Measurements from ENCODE around the gene DOCK1.

The DOCK1 gene

DNA sequence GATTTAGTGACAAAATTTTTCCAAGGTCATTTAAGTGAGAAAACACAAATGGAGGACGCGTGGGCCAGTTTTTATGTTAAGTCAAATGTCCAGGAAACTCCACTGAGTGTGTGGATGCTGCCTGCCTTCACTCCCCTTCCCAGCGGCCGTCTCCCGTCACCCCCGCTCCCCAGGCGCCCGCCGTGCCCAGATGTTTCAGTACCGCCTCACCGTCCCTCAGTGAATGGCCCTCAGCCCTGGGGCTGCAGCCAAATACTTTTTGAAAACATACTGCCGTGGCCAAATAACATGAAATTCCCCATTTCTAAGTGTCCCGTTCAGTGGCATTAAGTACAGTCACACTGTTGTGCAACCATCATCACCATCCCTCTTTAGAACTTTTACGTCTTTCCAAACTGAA, 159.2 kb downstream of the DOCK1 start:
- Histone ChIP-seq H3K27ac (no peak overlapping the region), H3K4me3 (IDR thresholded peaks at IDR 0.05; ENCODE audit: insufficient read depth, low read depth, low read length) (no peak overlapping the region), H3K4me1 (ENCODE audit: low read depth, poor library complexity, severe bottlenecking) (no peaks in the 10 kb centered on the region), H2AFZ (ENCODE audit: low read depth) (no peak overlapping the region), H3K4me2 (no peak overlapping the region), H3K27me3 (ENCODE audit: insufficient read depth, low read depth) (no peaks in the 10 kb centered on the region), H4K20me1 (ENCODE audit: insufficient read depth) (no peaks in the 10 kb centered on the region), H3K9ac (no peak overlapping the region), H3K36me3 (ENCODE audit: insufficient read depth) (no peaks in the 10 kb centered on the region), H3K79me2 (ENCODE audit: insufficient read depth, low read depth) (no peaks in the 10 kb centered on the region)
- TF ChIP-seq, protein P1, sequence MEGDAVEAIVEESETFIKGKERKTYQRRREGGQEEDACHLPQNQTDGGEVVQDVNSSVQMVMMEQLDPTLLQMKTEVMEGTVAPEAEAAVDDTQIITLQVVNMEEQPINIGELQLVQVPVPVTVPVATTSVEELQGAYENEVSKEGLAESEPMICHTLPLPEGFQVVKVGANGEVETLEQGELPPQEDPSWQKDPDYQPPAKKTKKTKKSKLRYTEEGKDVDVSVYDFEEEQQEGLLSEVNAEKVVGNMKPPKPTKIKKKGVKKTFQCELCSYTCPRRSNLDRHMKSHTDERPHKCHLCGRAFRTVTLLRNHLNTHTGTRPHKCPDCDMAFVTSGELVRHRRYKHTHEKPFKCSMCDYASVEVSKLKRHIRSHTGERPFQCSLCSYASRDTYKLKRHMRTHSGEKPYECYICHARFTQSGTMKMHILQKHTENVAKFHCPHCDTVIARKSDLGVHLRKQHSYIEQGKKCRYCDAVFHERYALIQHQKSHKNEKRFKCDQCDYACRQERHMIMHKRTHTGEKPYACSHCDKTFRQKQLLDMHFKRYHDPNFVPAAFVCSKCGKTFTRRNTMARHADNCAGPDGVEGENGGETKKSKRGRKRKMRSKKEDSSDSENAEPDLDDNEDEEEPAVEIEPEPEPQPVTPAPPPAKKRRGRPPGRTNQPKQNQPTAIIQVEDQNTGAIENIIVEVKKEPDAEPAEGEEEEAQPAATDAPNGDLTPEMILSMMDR (conservative IDR thresholded peaks at IDR 0.05; ENCODE audit: low read depth, low read length) = no peak

DNA sequence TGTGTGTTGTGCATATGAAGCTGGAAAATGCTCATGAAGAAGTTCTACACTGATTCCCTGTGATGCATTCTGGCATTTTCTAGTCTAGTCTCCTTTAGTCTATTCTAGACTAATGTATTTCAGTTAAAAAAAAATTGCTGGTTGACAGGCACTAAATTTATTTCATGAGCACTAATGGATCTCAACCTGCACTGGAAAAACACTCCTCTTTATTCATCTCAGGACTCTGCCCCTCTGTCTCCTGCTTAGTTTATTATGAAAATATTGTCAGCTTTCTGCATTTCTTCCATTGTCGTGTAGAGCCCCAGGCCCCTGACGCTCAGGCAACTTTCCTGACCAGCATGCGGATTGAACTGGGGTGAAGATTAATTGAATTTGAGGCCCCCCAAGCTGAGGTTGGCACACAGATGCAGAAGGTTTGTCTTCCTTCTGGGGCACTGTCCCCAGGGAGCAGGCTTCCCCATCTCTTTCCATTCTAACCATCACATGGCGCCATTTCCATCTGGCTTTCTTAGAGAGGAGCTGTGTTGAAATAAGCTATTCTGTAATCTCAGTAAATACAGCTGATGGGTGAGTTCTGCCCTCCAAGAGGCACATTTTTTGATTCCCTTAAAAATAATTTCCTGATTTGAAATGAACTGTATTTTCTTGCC, 162.4 kb downstream of the DOCK1 start:
- H3K4me1 ChIP-seq (ENCODE audit: low read depth, poor library complexity, severe bottlenecking) = no peaks in the 10 kb centered on the region
- TF ChIP-seq, protein P1 (conservative IDR thresholded peaks at IDR 0.05; ENCODE audit: low read depth, low read length) = no peak
- H2AFZ ChIP-seq (ENCODE audit: low read depth) = no peak overlapping the region
- no peak overlapping the region for H3K27ac ChIP-seq
- H3K4me2 ChIP-seq = no peak overlapping the region
- no peaks in the 10 kb centered on the region for H3K27me3 ChIP-seq (ENCODE audit: insufficient read depth, low read depth)
- no peaks in the 10 kb centered on the region for H4K20me1 ChIP-seq (ENCODE audit: insufficient read depth)
- no peaks in the 10 kb centered on the region for H3K79me2 ChIP-seq (ENCODE audit: insufficient read depth, low read depth)
- no peaks in the 10 kb centered on the region for H3K36me3 ChIP-seq (ENCODE audit: insufficient read depth)
- H3K9ac ChIP-seq = no peak overlapping the region
- H3K4me3 ChIP-seq (IDR thresholded peaks at IDR 0.05; ENCODE audit: insufficient read depth, low read depth, low read length) = no peak overlapping the region

DNA sequence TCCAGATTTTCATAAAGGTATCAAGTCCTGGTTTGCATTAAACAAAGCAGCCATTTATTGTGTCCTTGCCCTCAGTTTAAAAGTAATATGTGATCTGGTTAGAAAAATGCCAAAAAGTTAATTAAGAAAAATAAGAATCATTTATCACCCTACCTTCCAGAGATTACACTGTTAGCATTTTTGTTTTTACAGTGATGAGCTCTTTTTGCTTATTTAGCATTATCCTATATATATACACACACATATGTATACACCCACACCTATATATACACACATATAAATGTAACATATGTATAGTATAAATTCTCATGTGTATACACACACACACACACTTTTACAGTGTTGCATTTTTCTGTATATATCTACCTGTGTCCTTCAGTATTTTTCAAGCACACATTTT, 163.3 kb downstream of the DOCK1 start:
- Histone ChIP-seq H3K4me3 (IDR thresholded peaks at IDR 0.05; ENCODE audit: insufficient read depth, low read depth, low read length) (no peak overlapping the region), H3K9ac (no peak overlapping the region), H3K4me1 (ENCODE audit: low read depth, poor library complexity, severe bottlenecking) (no peaks in the 10 kb centered on the region), H3K4me2 (no peak overlapping the region), H2AFZ (ENCODE audit: low read depth) (no peak overlapping the region), H3K36me3 (ENCODE audit: insufficient read depth) (no peaks in the 10 kb centered on the region), H3K79me2 (ENCODE audit: insufficient read depth, low read depth) (no peaks in the 10 kb centered on the region), H3K27ac (no peak overlapping the region), H3K27me3 (ENCODE audit: insufficient read depth, low read depth) (no peaks in the 10 kb centered on the region), H4K20me1 (ENCODE audit: insufficient read depth) (no peaks in the 10 kb centered on the region)
- TF ChIP-seq, protein P1 (conservative IDR thresholded peaks at IDR 0.05; ENCODE audit: low read depth, low read length) = no peak

DNA sequence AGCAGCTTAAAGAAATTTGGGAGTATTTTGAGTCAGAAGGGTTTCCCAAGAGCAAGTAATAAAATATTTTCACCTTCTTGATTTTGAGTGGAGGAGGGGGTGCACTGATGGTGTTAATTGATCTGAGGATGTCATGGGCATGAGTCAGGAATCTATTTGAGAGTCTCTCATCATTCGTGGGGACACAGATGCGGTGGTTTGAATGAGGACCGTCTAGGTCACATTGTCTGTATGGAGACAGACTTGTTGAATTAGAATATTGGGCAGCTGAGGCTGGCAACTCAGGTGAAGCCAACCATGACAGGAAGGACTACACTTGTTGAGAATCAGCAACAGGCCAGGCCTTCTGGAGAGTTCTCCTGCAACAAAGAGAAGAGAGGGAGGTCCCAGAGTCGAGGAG, 164.2 kb downstream of the DOCK1 start:
- Histone ChIP-seq H3K4me3 (IDR thresholded peaks at IDR 0.05; ENCODE audit: insufficient read depth, low read depth, low read length) (no peak overlapping the region), H2AFZ (ENCODE audit: low read depth) (no peak overlapping the region), H3K36me3 (ENCODE audit: insufficient read depth) (no peaks in the 10 kb centered on the region), H3K4me2 (no peak overlapping the region), H3K4me1 (ENCODE audit: low read depth, poor library complexity, severe bottlenecking) (no peaks in the 10 kb centered on the region), H4K20me1 (ENCODE audit: insufficient read depth) (no peaks in the 10 kb centered on the region), H3K27me3 (ENCODE audit: insufficient read depth, low read depth) (no peaks in the 10 kb centered on the region), H3K27ac (no peak overlapping the region), H3K9ac (no peak overlapping the region), H3K79me2 (ENCODE audit: insufficient read depth, low read depth) (no peaks in the 10 kb centered on the region)
- TF ChIP-seq, protein P1 (conservative IDR thresholded peaks at IDR 0.05; ENCODE audit: low read depth, low read length) = no peak

All from KMS-11 (cell line).